Duodenal mucosa (tissue), 2 donors: ENCODE data around the gene FABP3.

ENCODE experiments used
- H3K27ac ChIP-seq: one replicate; pipeline ENCODE4 v1.7.0; 2013; ENCODE audit warnings: low read depth, low read length
- H3K27me3 ChIP-seq, 2 donors: one replicate each; pipeline ENCODE4 v1.7.0; 2013; ENCODE audit warnings: low read length in 2 of 2, control low read depth in 1 of 2; ENCODE audit not compliant: insufficient read depth in 2 of 2, control insufficient read depth in 1 of 2
- H3K36me3 ChIP-seq, 2 donors: one replicate each; pipeline ENCODE4 v1.7.0; 2013; ENCODE audit warnings: low read length in 2 of 2, control low read depth in 1 of 2; ENCODE audit not compliant: insufficient read depth in 2 of 2, control insufficient read depth in 1 of 2
- H3K4me1 ChIP-seq, 2 donors: one replicate each; pipeline ENCODE4 v1.7.0; 2013; ENCODE audit warnings: low read length in 2 of 2, control low read depth in 1 of 2; ENCODE audit not compliant: insufficient read depth in 2 of 2, control insufficient read depth in 1 of 2
- H3K4me3 ChIP-seq, 2 donors: one replicate each; pipeline ENCODE4 v1.7.0; 2013; ENCODE audit warnings: low read length in 2 of 2, low read depth in 1 of 2
- H3K9ac ChIP-seq, 2 donors: one replicate each; pipeline ENCODE4 v1.7.0; 2013; ENCODE audit warnings: low read length in 2 of 2, low read depth in 1 of 2
- H3K9me3 ChIP-seq, 2 donors: one replicate each; pipeline ENCODE4 v1.7.0; 2013; ENCODE audit warnings: low read length in 2 of 2, control low read depth in 1 of 2; ENCODE audit not compliant: control insufficient read depth in 1 of 2

Gene FABP3

GRCh38 chr1:31383967-31384366 lies 11.1 kb upstream of the FABP3 start:
- H3K36me3 ChIP-seq, result no peaks in the 10 kb centered on the region
- no peak overlapping the region for H3K9ac ChIP-seq
- H3K27ac ChIP-seq, result no peak overlapping the region
- H3K9me3 ChIP-seq, result no peaks in the 10 kb centered on the region
- H3K4me3 ChIP-seq, result no peak overlapping the region
- no peaks in the 10 kb centered on the region for H3K27me3 ChIP-seq
- H3K4me1 ChIP-seq, result peaks cover 0 to 8% of the 10 kb centered on the region in 2 donors

GRCh38 chr1:31382379-31382989 lies 9.6 kb upstream of the FABP3 start:
- Histone ChIP-seq H3K27ac (no peak overlapping the region), H3K36me3 (no peaks in the 10 kb centered on the region)

GRCh38 chr1:31381394-31382294 lies 8.8 kb upstream of the FABP3 start:
- H3K27me3 ChIP-seq, result no peaks in the 10 kb centered on the region
- H3K9ac ChIP-seq, result no peak overlapping the region
- H3K4me3 ChIP-seq, result no peak overlapping the region
- no peak overlapping the region for H3K27ac ChIP-seq
- peaks cover 0 to 14% of the 10 kb centered on the region in 2 donors for H3K4me1 ChIP-seq
- no peaks in the 10 kb centered on the region for H3K9me3 ChIP-seq
- no peaks in the 10 kb centered on the region for H3K36me3 ChIP-seq

More at GRCh38 chr1:31382379-31382989, 9.6 kb upstream of the FABP3 start:
- Histone ChIP-seq H3K4me3 (no peak overlapping the region), H3K9ac (no peak overlapping the region), H3K9me3 (no peaks in the 10 kb centered on the region), H3K27me3 (no peaks in the 10 kb centered on the region), H3K4me1 (peaks cover 0 to 13% of the 10 kb centered on the region in 2 donors)

GRCh38 chr1:31380181-31380580 lies 7.3 kb upstream of the FABP3 start:
- H3K36me3 ChIP-seq, result no peaks in the 10 kb centered on the region
- no peaks in the 10 kb centered on the region for H3K9me3 ChIP-seq
- H3K27me3 ChIP-seq, result no peaks in the 10 kb centered on the region
- H3K4me1 ChIP-seq, result peaks cover 7 to 20% of the 10 kb centered on the region in 2 donors
- H3K9ac ChIP-seq, result no peak overlapping the region
- no peak overlapping the region for H3K27ac ChIP-seq
- H3K4me3 ChIP-seq, result no peak overlapping the region

- no peak overlapping the region for H3K9ac ChIP-seq
- H3K36me3 ChIP-seq, result no peaks in the 10 kb centered on the region
- no peaks in the 10 kb centered on the region for H3K27me3 ChIP-seq
- no peak overlapping the region for H3K27ac ChIP-seq
- no peak overlapping the region for H3K4me3 ChIP-seq
- H3K9me3 ChIP-seq, result no peaks in the 10 kb centered on the region
- peaks cover 25 to 37% of the 10 kb centered on the region in 2 donors for H3K4me1 ChIP-seq
Measured at GRCh38 chr1:31378001-31378400, 5.1 kb upstream of the FABP3 start.

GRCh38 chr1:31377364-31377863 lies 4.5 kb upstream of the FABP3 start:
- no peak overlapping the region for H3K4me3 ChIP-seq
- peaks cover 31 to 43% of the 10 kb centered on the region in 2 donors for H3K4me1 ChIP-seq
- H3K27ac ChIP-seq, result no peak overlapping the region
- H3K36me3 ChIP-seq, result no peaks in the 10 kb centered on the region
- H3K27me3 ChIP-seq, result no peaks in the 10 kb centered on the region
- H3K9me3 ChIP-seq, result no peaks in the 10 kb centered on the region
- H3K9ac ChIP-seq, result no peak overlapping the region

GRCh38 chr1:31376375-31377134 lies 3.7 kb upstream of the FABP3 start:
- Histone ChIP-seq H3K36me3 (no peaks in the 10 kb centered on the region), H3K4me1 (peaks cover 39 to 49% of the 10 kb centered on the region in 2 donors), H3K9me3 (no peaks in the 10 kb centered on the region), H3K27ac (no peak overlapping the region), H3K4me3 (no peak overlapping the region), H3K9ac (no peak overlapping the region), H3K27me3 (no peaks in the 10 kb centered on the region)

GRCh38 chr1:31374511-31375196 lies 1.8 kb upstream of the FABP3 start:
- Histone ChIP-seq H3K9me3 (no peaks in the 10 kb centered on the region), H3K9ac (no peak overlapping the region), H3K27me3 (no peaks in the 10 kb centered on the region), H3K4me3 (no peak overlapping the region), H3K36me3 (no peaks in the 10 kb centered on the region), H3K27ac (no peak overlapping the region), H3K4me1 (peaks cover 55 to 59% of the 10 kb centered on the region in 2 donors)

- Histone ChIP-seq H3K9ac (no peak overlapping the region), H3K36me3 (no peaks in the 10 kb centered on the region), H3K4me1 (peaks cover 55 to 59% of the 10 kb centered on the region in 2 donors)
Measured at GRCh38 chr1:31373897-31374486, 1.1 kb upstream of the FABP3 start.

More at GRCh38 chr1:31373897-31374486, 1.1 kb upstream of the FABP3 start:
- Histone ChIP-seq H3K27ac (peak overlapping the region; percentile 24), H3K4me3 (peak overlapping the region; percentile 59 to 62), H3K9me3 (no peaks in the 10 kb centered on the region), H3K27me3 (no peaks in the 10 kb centered on the region)
